ENCODE results near the gene SPATA6L. TPM values are rescaled to one million over a fixed set of nuclear protein-coding genes. Genes with fewer than 3 reads are reported as not detected.
A peak's percentile ranks its signal among the peaks of the same experiment; 100 is the strongest.
"Not testable (repeated sequence)": the region's sequence is repeated elsewhere in the genome, so short reads cannot be mapped to it uniquely, and the experiment has no call there.

The SPATA6L gene
- polyA plus RNA-seq, 1 of the 3 experiments (the other 2 are of a cell fraction) = 0.44 TPM

- TF ChIP-seq CHD2 (IDR thresholded peaks at IDR 0.05; ENCODE audit: low read length, partially characterized antibody) (no peak), IRF3 (IDR thresholded peaks at IDR 0.05; ENCODE audit: low read depth, low read length) (no peak), TCF12 (IDR thresholded peaks at IDR 0.05) (no peak), FOSL2 (IDR thresholded peaks at IDR 0.05; ENCODE audit: borderline replicate concordance, low read depth) (no peak), NFIC (IDR thresholded peaks at IDR 0.05; ENCODE audit: borderline replicate concordance) (no peak), JUND (IDR thresholded peaks at IDR 0.05) (no peak), TAF1 (IDR thresholded peaks at IDR 0.05; ENCODE audit: borderline replicate concordance, low read depth, low read length) (no peak), RFX5 (IDR thresholded peaks at IDR 0.05; ENCODE audit: low read length) (no peak), MXI1 (IDR thresholded peaks at IDR 0.05; ENCODE audit: low read depth, low read length) (no peak)
- TF ChIP-seq, protein P1, sequence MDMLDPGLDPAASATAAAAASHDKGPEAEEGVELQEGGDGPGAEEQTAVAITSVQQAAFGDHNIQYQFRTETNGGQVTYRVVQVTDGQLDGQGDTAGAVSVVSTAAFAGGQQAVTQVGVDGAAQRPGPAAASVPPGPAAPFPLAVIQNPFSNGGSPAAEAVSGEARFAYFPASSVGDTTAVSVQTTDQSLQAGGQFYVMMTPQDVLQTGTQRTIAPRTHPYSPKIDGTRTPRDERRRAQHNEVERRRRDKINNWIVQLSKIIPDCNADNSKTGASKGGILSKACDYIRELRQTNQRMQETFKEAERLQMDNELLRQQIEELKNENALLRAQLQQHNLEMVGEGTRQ (IDR thresholded peaks at IDR 0.05; ENCODE audit: borderline replicate concordance, low read depth, low read length) = no peak
Measured at GRCh38 chr9:4614627-4615026, 51.7 kb downstream of the SPATA6L start (continued).

DNA sequence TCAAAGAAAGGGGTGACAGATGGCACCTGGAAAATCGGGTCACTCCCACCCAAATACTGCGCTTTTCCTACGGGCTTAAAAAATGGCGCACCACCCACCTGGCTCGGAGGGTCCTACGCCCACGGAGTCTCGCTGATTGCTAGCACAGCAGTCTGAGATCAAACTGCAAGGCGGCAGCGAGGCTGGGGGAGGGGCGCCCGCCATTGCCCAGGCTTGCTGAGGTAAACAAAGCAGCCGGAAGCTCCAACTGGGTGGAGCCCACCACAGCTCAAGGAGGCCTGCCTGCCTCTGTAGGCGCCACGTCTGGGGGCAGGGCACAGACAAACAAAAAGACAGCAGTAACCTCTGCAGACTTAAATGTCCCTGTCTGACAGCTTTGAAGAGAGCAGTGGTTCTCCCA lies 60.2 kb downstream of the SPATA6L start:
- CTCF ChIA-PET = interaction anchor here (2.9 kb wide), 1 partner anchor 34 kb away, joined by 10 read pairs; no protein-coding TSS in a partner anchor
- H3K27me3 ChIP-seq (ENCODE audit: insufficient read depth); H3K4me3 ChIP-seq (ENCODE audit: low read depth in 2 of 2, low read length in 1 of 2); H3K9ac ChIP-seq; H3K9me3 ChIP-seq; DNase-seq; H3K27ac ChIP-seq (ENCODE audit: low read depth in 2 of 2, low read length in 1 of 2); H3F3A ChIP-seq (replicated peaks; ENCODE audit: insufficient read depth); H3K9me2 ChIP-seq; H3K36me3 ChIP-seq (replicated peaks in 1 of 2; ENCODE audit: control insufficient read depth in 1 of 2, insufficient read depth in 2 of 2, low read length in 1 of 2); H3K4me2 ChIP-seq; H3K4me1 ChIP-seq (ENCODE audit: control insufficient read depth in 1 of 2, insufficient read depth in 2 of 2, low read depth in 1 of 2, low read length in 1 of 2); H2AFZ ChIP-seq (ENCODE audit: low read depth); H4K20me1 ChIP-seq (ENCODE audit: insufficient read depth); POLR2A ChIA-PET; H3K79me2 ChIP-seq (ENCODE audit: insufficient read depth): not testable (repeated sequence)
- 94% methylated on average over 9 of the region's 15 CpGs for WGBS (ENCODE audit: low lambda C conversion rate)

- DNase-seq = peak; percentile 68
- no peak overlapping the region for H3K4me3 ChIP-seq (ENCODE audit: low read depth in 2 of 2, low read length in 1 of 2)
- H3K4me2 ChIP-seq = no peak overlapping the region
- CTCF ChIA-PET = interaction anchor here (0.5 to 2.9 kb wide), 30 partner anchors 8 to 992 kb away, joined by 3 to 20 read pairs (median 3); partner anchors contain the start of genes CD274, PLPP6 and SLC1A1
- no peaks in the 10 kb centered on the region for H4K20me1 ChIP-seq (ENCODE audit: insufficient read depth)
- no peak overlapping the region for H3K9ac ChIP-seq
- H3F3A ChIP-seq (replicated peaks; ENCODE audit: insufficient read depth) = no peaks in the 10 kb centered on the region
- no peak overlapping the region for H2AFZ ChIP-seq (ENCODE audit: low read depth)
- H3K4me1 ChIP-seq (ENCODE audit: control insufficient read depth in 1 of 2, insufficient read depth in 2 of 2, low read depth in 1 of 2, low read length in 1 of 2) = no peaks in the 10 kb centered on the region
- H3K9me2 ChIP-seq = no peaks in the 10 kb centered on the region
- no peaks in the 10 kb centered on the region for H3K79me2 ChIP-seq (ENCODE audit: insufficient read depth)
- POLR2A ChIA-PET = no interaction called here
- H3K27me3 ChIP-seq (ENCODE audit: insufficient read depth) = no peaks in the 10 kb centered on the region
- H3K27ac ChIP-seq (ENCODE audit: low read depth in 2 of 2, low read length in 1 of 2) = no peak overlapping the region
- no peaks in the 10 kb centered on the region for H3K36me3 ChIP-seq (replicated peaks in 1 of 2; ENCODE audit: control insufficient read depth in 1 of 2, insufficient read depth in 2 of 2, low read length in 1 of 2)
- TF ChIP-seq JUND (IDR thresholded peaks at IDR 0.05) (no peak), SMC3 (IDR thresholded peaks at IDR 0.05; ENCODE audit: low read depth, low read length) (peak; percentile 30; the same call in 1 of the 2 replicates), EZH2phosphoT487 (IDR thresholded peaks at IDR 0.05; ENCODE audit: borderline replicate concordance, low read depth) (no peak), RFX5 (IDR thresholded peaks at IDR 0.05; ENCODE audit: low read length) (no peak), RAD21 (IDR thresholded peaks at IDR 0.05; ENCODE audit: low read length) (peak; percentile 76), NRF1 (IDR thresholded peaks at IDR 0.05; ENCODE audit: low read depth, low read length) (no peak), TAF1 (IDR thresholded peaks at IDR 0.05; ENCODE audit: borderline replicate concordance, low read depth, low read length) (no peak), MXI1 (IDR thresholded peaks at IDR 0.05; ENCODE audit: low read depth, low read length) (no peak), RXRA (IDR thresholded peaks at IDR 0.05; ENCODE audit: borderline replicate concordance, low read depth) (no peak), SIN3A (IDR thresholded peaks at IDR 0.05; ENCODE audit: borderline replicate concordance, low read depth, low read length) (no peak), RCOR1 (IDR thresholded peaks at IDR 0.05; ENCODE audit: low read length) (peak; percentile 35; the same call in 1 of the 2 replicates)
- TF ChIP-seq, protein P2, sequence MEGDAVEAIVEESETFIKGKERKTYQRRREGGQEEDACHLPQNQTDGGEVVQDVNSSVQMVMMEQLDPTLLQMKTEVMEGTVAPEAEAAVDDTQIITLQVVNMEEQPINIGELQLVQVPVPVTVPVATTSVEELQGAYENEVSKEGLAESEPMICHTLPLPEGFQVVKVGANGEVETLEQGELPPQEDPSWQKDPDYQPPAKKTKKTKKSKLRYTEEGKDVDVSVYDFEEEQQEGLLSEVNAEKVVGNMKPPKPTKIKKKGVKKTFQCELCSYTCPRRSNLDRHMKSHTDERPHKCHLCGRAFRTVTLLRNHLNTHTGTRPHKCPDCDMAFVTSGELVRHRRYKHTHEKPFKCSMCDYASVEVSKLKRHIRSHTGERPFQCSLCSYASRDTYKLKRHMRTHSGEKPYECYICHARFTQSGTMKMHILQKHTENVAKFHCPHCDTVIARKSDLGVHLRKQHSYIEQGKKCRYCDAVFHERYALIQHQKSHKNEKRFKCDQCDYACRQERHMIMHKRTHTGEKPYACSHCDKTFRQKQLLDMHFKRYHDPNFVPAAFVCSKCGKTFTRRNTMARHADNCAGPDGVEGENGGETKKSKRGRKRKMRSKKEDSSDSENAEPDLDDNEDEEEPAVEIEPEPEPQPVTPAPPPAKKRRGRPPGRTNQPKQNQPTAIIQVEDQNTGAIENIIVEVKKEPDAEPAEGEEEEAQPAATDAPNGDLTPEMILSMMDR (IDR thresholded peaks at IDR 0.05) = peak; percentile 79
- H3K9me3 ChIP-seq = no peaks in the 10 kb centered on the region
Measured at GRCh38 chr9:4604678-4605095, 61.6 kb downstream of the SPATA6L start.

Data from SK-N-SH (cell line).